ENCODE measurements around the gene PLCL1. TPM values are rescaled to one million over a fixed set of nuclear protein-coding genes. Genes with fewer than 3 reads are reported as not detected.

Gene PLCL1
- polyA plus RNA-seq, 1 donor: 20.7 TPM

GRCh38 chr2:197929008-197929885 lies 124.9 kb downstream of the PLCL1 start:
- DNase-seq: no peak

- DNase-seq: no peak
Observed at GRCh38 chr2:197929886-197930227, 125.5 kb downstream of the PLCL1 start.

GRCh38 chr2:197930570-197931278 lies 126.3 kb downstream of the PLCL1 start:
- no peak for DNase-seq

- no peak for DNase-seq
Observed at GRCh38 chr2:197931661-197932312, 127.4 kb downstream of the PLCL1 start.

- no peak for DNase-seq
Observed at GRCh38 chr2:197932374-197932773, 128.0 kb downstream of the PLCL1 start.

GRCh38 chr2:197934261-197934933 lies 130.0 kb downstream of the PLCL1 start:
- DNase-seq: no peak

- no peak for DNase-seq
Observed at GRCh38 chr2:197934934-197935289, 130.5 kb downstream of the PLCL1 start.

GRCh38 chr2:197937814-197938213 lies 133.4 kb downstream of the PLCL1 start:
- DNase-seq: no peak

- no peak for DNase-seq
Observed at GRCh38 chr2:197938555-197938954, 134.2 kb downstream of the PLCL1 start.

GRCh38 chr2:197939787-197940186 lies 135.4 kb downstream of the PLCL1 start:
- DNase-seq: no peak

GRCh38 chr2:197940382-197940781 lies 136.0 kb downstream of the PLCL1 start:
- DNase-seq: no peak

- DNase-seq: no peak
Observed at GRCh38 chr2:197941715-197942114, 137.3 kb downstream of the PLCL1 start.

- DNase-seq: no peak
Observed at GRCh38 chr2:197943731-197944130, 139.3 kb downstream of the PLCL1 start.

GRCh38 chr2:197944416-197945096 lies 140.2 kb downstream of the PLCL1 start:
- peak; percentile 17 for DNase-seq

GRCh38 chr2:197946562-197946961 lies 142.2 kb downstream of the PLCL1 start:
- no peak for DNase-seq

GRCh38 chr2:197947219-197947757 lies 142.9 kb downstream of the PLCL1 start:
- DNase-seq: no peak

GRCh38 chr2:197949224-197949623 lies 144.8 kb downstream of the PLCL1 start:
- DNase-seq: no peak

- DNase-seq: peak; percentile 36
Observed at GRCh38 chr2:197950006-197950405, 145.6 kb downstream of the PLCL1 start.

GRCh38 chr2:197950724-197951123 lies 146.3 kb downstream of the PLCL1 start:
- no peak for DNase-seq

- no peak for DNase-seq
Observed at GRCh38 chr2:197952540-197953202, 148.3 kb downstream of the PLCL1 start.

- DNase-seq: no peak
Observed at GRCh38 chr2:197954328-197954727, 149.9 kb downstream of the PLCL1 start.

Measured in hindlimb muscle (tissue), 1 donor.